GM21529 (cell line): ENCODE measurements around the gene CLEC20A.

Experiments used
- ATAC-seq: cut with Tn5 transposase; IDR thresholded peaks from one replicate; pipeline ENCODE4 v1.9.1; 2021; ENCODE audit not compliant: unreplicated experiment

Gene CLEC20A

GRCh38 chr1:178496410-178497135 lies at the start of gene CLEC20A:
CLEC20A (minus strand) TSS chr1:178496964; CDS start chr1:178496939, 25 bp downstream.
- no peak for ATAC-seq

DNA sequence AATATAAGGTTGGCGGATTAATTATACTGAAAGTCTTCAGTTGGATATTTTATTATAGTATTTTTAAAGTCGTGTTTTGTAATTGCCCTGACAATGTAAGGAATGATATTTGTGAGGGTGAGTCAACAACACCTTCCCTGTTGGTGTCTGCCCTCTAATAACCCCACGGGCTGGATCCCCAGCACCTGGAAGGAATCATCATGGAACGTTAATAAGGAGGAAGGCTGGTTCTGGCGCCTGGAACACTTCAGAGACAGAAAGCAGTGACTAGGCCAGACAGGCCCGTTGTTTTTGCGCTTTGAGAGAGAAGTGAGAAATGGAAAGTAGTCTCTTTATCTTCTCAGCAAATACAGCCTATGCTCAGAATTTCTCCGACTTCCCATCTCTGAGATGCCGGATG lies 47.8 kb upstream of the CLEC20A start:
- ATAC-seq, result no peak

GRCh38 chr1:178543290-178543607 lies 46.5 kb upstream of the CLEC20A start:
- peak; percentile 45 for ATAC-seq

DNA sequence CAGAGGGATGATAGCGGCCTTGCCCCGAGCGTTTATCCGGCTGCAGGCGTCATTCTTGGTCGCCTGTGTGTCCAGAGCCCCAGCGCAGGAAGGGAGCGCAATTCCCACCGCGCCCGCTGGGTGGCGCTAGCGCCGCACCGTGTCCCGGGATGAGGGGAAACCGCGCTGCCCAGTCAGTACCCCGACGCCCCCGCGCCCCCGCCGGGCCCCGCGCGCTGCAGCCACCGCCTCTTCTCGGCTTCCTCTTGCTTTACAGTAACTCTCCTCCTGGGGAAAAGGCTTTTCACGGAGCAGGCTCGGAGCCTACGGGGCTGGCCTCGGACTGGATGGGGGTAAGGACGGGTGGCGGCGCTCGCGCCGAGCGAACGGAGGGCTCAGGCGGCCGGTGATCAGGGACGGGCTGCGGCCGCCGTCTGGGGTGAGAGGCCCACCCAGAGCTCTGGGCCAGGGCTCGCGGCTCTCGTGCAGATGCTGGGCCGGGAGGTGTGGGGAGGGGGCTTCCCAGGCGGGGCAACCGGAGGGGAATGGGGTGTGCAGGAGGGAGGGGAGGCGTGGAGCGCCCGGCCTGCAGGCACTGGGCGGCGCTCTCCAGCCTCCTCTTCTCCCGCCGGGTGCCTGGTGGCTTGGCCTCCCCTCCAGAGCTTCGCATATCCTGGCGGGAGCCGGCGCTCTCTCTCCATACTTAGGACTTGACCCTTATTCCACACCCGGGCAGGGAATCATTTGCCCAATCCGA lies 46.0 kb upstream of the CLEC20A start:
- peak; percentile 64 for ATAC-seq

DNA sequence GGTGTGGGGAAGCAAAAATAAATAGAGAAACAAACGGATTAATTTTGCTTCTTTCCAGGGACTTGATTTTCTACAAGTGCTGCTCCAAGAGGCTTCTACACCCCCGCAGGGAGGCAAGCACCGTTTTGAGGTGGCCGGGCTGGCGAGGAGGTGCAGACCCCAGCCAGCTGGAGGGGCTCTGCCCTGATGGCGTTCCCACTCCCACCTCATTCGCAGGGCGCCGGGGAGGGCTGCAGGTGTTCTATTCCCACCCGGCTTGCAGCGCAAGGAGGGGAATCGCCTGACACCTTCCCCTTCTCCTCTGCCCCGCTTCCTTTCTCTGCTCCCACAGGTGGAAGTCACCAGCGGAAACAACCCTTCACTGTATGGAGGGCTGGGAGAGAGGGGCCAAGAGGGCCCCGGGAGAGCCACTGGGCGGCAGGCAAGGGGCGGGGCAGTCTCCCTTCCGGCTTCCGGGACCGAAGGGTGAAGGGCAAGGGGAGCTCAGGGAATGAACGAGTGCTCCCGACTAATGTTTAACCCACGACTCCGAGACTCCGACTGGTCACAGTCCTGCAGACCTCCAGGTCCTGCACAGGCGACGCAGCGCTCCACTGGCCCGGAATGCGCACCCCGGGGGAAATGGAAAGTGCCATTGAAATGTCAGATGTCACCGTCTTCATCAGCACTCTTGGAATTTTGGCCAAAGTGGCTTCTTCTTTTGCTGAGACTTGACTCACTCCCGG lies 45.2 kb upstream of the CLEC20A start:
- peak; percentile 52 for ATAC-seq

DNA sequence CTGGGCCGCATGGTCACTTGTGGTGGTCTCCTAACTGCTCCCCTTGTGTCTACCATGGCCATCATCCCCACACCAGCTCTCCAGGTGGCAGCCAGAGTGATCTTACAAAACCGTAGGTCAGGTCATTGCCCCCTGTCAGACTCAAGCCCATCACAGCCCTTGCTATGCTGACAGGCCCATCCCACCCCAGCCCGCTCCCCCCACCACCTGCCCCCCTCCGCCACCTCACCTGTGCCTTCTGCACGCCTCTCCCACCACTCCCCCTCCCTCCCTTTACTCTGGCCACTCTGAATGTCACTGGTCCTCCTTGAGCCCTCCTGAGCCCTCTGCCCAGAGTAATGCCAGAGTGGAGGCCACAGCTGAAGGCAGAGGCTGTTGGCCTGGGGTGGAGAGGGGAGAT lies 44.6 kb upstream of the CLEC20A start:
- no peak for ATAC-seq

DNA sequence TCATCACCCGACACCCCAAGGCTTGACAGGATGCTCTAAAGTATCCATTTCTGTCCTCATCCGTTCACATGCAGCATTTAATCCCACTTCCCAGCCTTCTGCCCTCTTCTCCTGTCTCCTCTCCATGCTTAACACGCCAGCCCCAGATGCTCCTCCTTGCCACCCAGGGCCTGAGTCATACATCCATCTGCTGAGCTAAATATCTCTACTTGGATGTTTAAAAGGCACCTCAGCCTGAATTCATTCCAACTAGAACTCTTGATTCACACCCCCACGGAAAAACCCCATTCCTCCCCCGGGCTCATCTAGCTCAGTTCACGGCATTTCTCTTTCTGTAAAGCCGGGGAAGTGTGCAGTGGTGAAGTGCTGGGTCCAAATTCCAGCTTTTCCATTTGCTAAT lies 43.9 kb upstream of the CLEC20A start:
- no peak for ATAC-seq

GRCh38 chr1:178540204-178540603 lies 43.4 kb upstream of the CLEC20A start:
- ATAC-seq, result no peak

DNA sequence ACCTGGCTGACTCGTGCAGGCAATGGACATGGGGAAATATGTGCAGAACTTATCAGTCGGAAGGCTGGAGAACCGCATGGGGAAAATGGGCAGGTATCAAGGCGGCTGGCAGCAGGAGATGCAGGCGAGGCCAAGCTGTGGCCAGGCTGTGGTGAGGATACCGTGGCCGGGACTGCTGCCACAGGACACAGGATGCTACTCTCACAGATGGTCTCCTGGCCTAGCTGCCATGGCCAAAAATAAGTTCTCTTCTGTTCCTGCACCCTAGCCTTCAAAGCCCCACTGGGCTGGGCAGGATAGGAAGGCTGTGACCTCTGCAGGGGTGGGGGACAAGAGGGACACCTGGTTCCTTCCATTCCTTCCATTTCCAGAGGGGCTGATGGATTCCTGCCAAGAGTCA lies 42.5 kb upstream of the CLEC20A start:
- ATAC-seq, result no peak

- no peak for ATAC-seq
Observed at GRCh38 chr1:178538192-178538916, 41.6 kb upstream of the CLEC20A start.

DNA sequence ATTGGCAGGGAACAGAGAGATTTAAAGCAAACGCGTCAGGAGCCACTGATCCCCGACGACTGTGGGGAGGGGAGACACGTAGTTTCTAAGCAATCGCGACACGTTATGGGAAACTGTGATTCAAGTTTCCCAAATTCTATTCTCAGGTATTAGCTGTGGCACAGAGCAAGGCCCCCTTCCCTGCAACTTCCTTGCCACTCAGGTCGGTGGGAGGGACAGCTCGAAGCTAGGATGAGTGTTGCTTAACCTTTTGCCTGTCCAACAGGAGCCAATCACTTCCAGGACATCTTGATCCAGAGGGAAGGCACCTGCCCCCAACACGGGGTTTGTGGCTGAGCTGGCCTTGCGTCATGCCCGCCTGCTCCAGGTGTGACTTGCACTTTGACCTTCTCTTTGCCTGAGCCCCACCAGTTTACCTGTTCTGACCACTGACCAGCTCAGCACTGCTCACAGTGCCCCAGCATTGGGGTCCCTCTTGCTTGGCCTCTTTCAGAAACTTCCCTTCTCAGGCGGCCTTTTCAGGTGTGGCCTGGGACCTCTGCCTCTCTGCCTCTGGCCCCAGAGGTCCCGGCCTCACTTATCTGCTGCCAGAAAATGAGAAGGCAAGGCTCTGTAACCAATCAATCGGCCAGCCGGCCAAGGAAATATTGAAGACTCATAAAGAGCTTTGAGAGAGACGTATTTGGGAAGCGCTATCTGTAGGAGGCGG lies 40.8 kb upstream of the CLEC20A start:
- ATAC-seq, result no peak

DNA sequence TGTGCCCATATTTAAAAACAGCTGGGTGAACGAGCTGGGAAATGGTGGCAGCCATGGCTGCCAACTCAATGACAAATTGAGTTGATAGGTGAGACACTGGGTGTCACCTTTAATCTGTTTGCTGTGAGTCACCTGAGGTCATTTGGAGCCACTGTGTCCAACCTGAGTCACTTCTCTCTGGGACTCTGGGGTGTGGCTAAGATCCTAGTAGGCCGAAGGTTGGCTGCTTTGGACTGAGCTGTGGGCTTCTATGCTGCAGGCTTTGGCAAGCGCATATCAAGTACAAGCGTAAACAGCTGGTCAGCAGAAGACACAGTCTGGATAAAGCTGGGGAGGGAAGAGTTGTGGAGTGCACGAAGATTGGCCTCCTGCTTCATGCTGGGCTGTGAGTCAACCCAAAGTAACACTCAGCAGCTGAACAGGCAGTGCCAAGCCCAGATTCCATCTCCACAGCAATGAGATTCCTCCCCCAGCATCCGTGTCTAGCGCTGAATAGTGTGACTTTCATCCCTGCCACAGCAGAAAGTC lies 40.1 kb upstream of the CLEC20A start:
- no peak for ATAC-seq

GRCh38 chr1:178536329-178536728 lies 39.6 kb upstream of the CLEC20A start:
- no peak for ATAC-seq

DNA sequence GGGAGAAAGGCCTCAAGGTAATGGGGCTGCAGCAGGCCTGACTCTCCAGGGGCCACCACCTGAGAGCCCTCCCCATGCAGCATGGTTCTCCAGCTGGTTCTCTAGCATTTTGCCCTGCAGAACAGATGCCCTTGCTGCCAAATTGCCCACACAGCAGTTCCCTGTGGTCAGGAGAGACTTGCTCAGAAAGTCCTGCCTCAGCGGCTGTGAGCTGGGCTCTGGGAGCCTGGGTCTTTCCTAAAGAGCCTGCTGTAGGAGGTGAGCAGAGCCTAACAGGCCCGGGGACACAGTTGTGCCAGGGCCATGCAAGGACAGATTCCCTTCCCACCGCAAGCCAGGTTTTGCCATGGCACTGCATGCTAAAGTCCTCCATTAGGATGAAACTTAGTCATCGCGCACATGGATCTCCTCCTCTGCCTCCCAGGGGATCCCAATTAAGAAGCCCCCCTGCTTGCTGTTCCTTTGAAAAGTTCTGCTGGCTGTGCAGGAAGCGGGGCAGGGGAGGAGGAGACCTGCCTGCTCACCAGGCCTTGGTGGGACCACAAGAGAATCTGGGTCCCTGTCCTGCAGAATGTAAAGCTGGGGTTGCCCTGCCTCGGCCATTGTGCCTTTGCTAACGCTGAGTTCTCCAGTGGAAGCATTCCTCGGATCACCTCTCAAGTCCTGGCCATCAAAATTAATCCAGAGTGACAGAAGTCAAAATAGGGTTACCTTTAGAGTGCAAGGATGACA lies 37.5 kb upstream of the CLEC20A start:
- no peak for ATAC-seq

DNA sequence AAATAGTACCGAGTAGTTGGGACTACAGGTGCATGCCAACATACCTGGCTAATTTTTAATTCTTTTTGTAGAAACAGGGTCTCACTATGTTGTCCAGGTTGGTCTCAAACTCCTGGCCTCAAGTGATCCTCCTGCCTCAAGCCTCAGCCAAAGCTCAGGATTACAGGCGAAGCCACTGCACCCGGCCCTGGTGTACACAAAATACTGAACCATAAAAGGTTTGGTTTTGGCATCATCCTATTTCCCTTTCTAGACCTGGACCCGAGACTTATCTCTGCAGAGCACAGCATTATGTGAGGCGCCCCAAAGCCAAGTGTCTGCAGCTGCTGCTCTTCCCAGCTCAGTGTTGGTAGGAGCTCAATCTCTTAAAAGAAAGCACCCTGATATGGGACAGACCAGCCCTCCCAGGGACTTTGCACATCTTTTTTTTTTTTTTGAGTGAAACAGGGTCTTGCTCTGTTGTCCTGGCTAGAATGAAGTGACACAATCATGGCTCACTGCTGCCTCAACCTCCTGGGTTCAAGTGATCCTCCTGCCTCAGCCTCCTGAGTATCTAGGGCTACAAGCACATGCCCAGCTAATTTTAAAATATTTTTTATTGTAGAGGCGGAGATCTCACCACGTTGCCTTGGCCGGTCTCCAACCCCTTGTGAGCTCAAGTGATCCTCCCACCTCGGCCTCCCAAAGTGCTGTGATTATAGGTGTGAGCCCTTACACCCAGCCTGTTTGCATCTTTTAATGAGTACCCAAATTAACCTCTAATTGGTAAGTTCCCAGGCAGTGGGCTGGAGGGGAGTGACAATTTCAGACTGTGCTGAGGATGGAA lies 36.6 kb upstream of the CLEC20A start:
- ATAC-seq, result no peak

DNA sequence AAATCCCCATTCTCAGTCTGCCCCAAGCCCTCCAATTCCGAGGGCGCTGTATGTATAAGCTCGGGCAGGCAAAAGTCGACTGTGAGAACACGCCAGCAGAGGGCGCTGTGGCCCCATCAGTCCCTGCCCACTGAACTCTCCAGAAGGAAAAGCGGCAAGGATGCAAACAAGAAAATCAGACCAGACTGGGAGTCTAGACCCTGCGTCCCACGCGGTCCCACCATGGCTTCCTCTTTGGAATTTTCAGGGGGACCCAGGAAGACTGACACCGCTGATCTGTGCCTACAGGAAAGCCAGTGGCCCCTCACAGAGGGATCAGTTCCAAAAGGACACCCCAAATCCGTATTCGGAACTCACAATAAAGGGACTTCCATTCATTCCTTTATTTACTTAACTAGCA lies 35.6 kb upstream of the CLEC20A start:
- peak; percentile 85 for ATAC-seq

GRCh38 chr1:178531887-178532286 lies 35.1 kb upstream of the CLEC20A start:
- peak; percentile 21 for ATAC-seq

DNA sequence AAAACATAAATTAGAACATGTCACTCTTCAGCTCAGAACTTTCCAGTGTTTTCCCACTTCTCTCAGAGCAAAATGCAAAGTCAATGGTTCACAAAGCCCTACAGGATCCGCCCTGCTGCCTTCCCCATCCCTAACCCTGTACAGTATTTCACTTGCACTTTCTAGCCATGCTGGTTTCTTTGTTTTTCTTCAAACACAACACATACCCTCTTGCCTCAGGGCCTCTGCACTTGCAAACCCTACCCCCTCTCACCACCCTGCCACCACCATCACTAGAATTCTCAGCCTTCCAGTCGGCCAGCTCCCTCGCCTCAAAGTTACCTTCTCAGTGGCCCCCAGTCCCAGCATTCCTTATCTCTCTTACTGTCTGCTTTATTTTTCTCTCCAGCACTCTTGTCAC lies 33.7 kb upstream of the CLEC20A start:
- no peak for ATAC-seq

- ATAC-seq, result no peak
Observed at GRCh38 chr1:178530037-178530402, 33.3 kb upstream of the CLEC20A start.
